Vagina (tissue), 2 donors: Measurements from ENCODE around the gene EFCAB11.

Experiments
- POLR2A ChIP-seq, 2 donors: fragments of 450-650 bp; IDR thresholded peaks; one replicate each; pipeline ENCODE4 v1.6.1; 2017; ENCODE audit warnings: antibody characterized with exemption in 2 of 2, mild to moderate bottlenecking in 2 of 2, moderate library complexity in 2 of 2
- POLR2AphosphoS5 ChIP-seq, 2 donors: sonication (generic); formaldehyde crosslinking; IDR thresholded peaks; one replicate each; pipeline ENCODE4 v1.9.0; 2017; ENCODE audit warnings: antibody characterized with exemption in 2 of 2, mild to moderate bottlenecking in 2 of 2, low read depth in 1 of 2; ENCODE audit not compliant: insufficient read depth in 1 of 2
- TF ChIP-seq, protein P1 (sequence below), 3 experiments: fragments of 450-650 bp in 2 of 3; fragments of 200-600 bp in 1 of 3; sonication (generic) in 1 of 3; IDR thresholded peaks; one replicate each; pipeline ENCODE4 v1.5.1; 2017 to 2019; ENCODE audit warnings: antibody characterized with exemption in 3 of 3, mild to moderate bottlenecking in 2 of 3, moderate library complexity in 2 of 3

DNA sequence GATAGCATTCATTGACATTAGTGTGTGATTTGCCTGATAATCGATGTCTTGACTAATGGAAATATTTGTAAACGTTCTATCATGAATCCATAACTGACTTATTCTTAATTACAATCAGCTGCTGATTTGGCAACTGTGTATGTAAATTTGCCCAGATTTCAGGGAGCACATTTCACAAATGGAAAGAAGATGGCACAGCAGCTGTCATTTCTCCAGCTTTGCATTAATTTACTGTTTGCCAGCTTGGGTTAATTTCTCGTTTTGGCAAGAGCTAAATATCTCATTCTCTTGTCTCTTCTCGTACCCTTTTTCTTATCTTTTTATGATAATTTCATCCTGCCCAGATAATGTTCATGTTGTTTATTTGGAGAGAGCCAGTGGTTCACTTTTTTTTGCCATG lies 24.1 kb upstream of the EFCAB11 start:
- TF ChIP-seq, protein P1, sequence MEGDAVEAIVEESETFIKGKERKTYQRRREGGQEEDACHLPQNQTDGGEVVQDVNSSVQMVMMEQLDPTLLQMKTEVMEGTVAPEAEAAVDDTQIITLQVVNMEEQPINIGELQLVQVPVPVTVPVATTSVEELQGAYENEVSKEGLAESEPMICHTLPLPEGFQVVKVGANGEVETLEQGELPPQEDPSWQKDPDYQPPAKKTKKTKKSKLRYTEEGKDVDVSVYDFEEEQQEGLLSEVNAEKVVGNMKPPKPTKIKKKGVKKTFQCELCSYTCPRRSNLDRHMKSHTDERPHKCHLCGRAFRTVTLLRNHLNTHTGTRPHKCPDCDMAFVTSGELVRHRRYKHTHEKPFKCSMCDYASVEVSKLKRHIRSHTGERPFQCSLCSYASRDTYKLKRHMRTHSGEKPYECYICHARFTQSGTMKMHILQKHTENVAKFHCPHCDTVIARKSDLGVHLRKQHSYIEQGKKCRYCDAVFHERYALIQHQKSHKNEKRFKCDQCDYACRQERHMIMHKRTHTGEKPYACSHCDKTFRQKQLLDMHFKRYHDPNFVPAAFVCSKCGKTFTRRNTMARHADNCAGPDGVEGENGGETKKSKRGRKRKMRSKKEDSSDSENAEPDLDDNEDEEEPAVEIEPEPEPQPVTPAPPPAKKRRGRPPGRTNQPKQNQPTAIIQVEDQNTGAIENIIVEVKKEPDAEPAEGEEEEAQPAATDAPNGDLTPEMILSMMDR (IDR thresholded peaks at IDR 0.05) = no peak
- TF ChIP-seq POLR2AphosphoS5 (IDR thresholded peaks at IDR 0.05; ENCODE audit: insufficient read depth in 1 of 2, low read depth in 1 of 2) (no peak), POLR2A (IDR thresholded peaks at IDR 0.05) (no peak)
